OCI-LY1 (cell line): ENCODE results near the gene AMOT.

Source experiments
- H2AFZ ChIP-seq: fragments of 200-600 bp; sonication (generic), shearing (Covaris generic); 2 replicates; pipeline ENCODE4 v1.6.0; 2014; ENCODE audit warnings: antibody characterized with exemption, mild to moderate bottlenecking, low read length
- H3F3A ChIP-seq: fragments of 200-600 bp; sonication (generic), shearing (Covaris generic); 2 replicates; pipeline ENCODE4 v1.6.0; 2014; ENCODE audit warnings: mild to moderate bottlenecking, antibody characterized with exemption, low read length, moderate library complexity; ENCODE audit not compliant: insufficient read depth
- H3K27ac ChIP-seq: fragments of 200-600 bp; sonication (generic); 2 replicates; pipeline ENCODE4 v1.5.1; 2014; ENCODE audit warnings: low read length, mixed run types, mild to moderate bottlenecking, low read depth; ENCODE audit not compliant: poor library complexity, severe bottlenecking
- H3K27me3 ChIP-seq: fragments of 200-600 bp; sonication (generic); 2 replicates; pipeline ENCODE4 v1.6.0; 2014; ENCODE audit warnings: antibody characterized with exemption, mild to moderate bottlenecking, low read length, moderate library complexity; ENCODE audit not compliant: insufficient read depth
- H3K36me3 ChIP-seq: fragments of 200-600 bp; sonication (generic); 2 replicates; pipeline ENCODE4 v1.6.1; 2014; ENCODE audit warnings: mild to moderate bottlenecking, antibody characterized with exemption, low read length, moderate library complexity, mixed read lengths; ENCODE audit not compliant: insufficient read depth
- H3K4me1 ChIP-seq: fragments of 200-600 bp; sonication (generic); 2 replicates; pipeline ENCODE4 v1.5.1; 2014; ENCODE audit warnings: mild to moderate bottlenecking, low read length, moderate library complexity; ENCODE audit not compliant: insufficient read depth, severe bottlenecking
- H3K4me2 ChIP-seq: fragments of 200-600 bp; sonication (generic), shearing (Covaris generic); 2 replicates; pipeline ENCODE4 v1.6.1; 2014; ENCODE audit warnings: low read length
- H3K4me3 ChIP-seq: fragments of 200-600 bp; sonication (generic); 2 replicates; pipeline ENCODE4 v1.5.1; 2014; ENCODE audit warnings: low read length, low read depth, mild to moderate bottlenecking, mixed read lengths; ENCODE audit not compliant: poor library complexity, severe bottlenecking
- H3K79me2 ChIP-seq: fragments of 200-600 bp; shearing (Covaris generic); 2 replicates; pipeline ENCODE4 v1.6.1; 2016; ENCODE audit warnings: mixed run types, low read length, mixed read lengths; ENCODE audit not compliant: insufficient read depth
- H3K9ac ChIP-seq: fragments of 200-600 bp; sonication (generic), shearing (Covaris generic); 2 replicates; pipeline ENCODE4 v1.6.1; 2014; ENCODE audit warnings: mild to moderate bottlenecking, low read length, mixed read lengths
- H3K9me2 ChIP-seq: fragments of 200-600 bp; sonication (generic), shearing (Covaris generic); 2 replicates; pipeline ENCODE4 v1.6.1; 2014; ENCODE audit warnings: low read depth, mild to moderate bottlenecking, low read length, mixed read lengths
- H3K9me3 ChIP-seq: fragments of 200-600 bp; shearing (Covaris generic); 2 replicates; pipeline ENCODE4 v1.6.1; 2014; ENCODE audit warnings: low read length, mixed read lengths
- H4K20me1 ChIP-seq: fragments of 200-600 bp; sonication (generic), shearing (Covaris generic); 2 replicates; pipeline ENCODE4 v1.6.0; 2016; ENCODE audit warnings: mild to moderate bottlenecking, low read length; ENCODE audit not compliant: insufficient read depth
- EZH2 ChIP-seq: fragments of 200-600 bp; sonication (generic), shearing (Covaris generic); IDR thresholded peaks from 2 replicates; pipeline ENCODE4 v1.8.0; 2017; ENCODE audit warnings: borderline replicate concordance, mixed run types, mild to moderate bottlenecking, antibody characterized with exemption, low read length, moderate library complexity, mixed read lengths
- TF ChIP-seq, protein P1 (sequence below): fragments of 200-600 bp; sonication (generic), shearing (Covaris generic); IDR thresholded peaks from 2 replicates; pipeline ENCODE4 v1.5.1; 2017; ENCODE audit warnings: mild to moderate bottlenecking, antibody characterized with exemption, low read length, moderate library complexity, mixed read lengths

AMOT gene

DNA sequence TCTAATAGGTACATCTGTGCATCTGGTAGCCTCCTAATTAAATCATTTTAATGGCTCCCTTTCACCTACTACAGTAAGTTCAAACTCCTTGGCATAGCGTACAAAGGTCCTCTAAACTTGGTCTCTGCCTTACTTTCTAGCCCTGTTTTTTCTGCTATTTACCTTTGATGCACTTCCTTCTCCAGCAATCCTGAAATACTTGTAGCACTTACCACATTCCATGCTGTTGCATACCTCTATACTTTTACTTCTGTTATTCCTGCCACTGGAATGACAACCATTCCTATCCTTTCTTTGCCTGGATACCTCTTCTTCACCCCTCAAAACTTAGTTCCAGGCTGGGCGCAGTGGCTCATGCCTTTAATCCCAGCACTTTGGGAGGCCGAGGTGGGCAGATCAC is 104.3 kb downstream of the AMOT start:
- Histone ChIP-seq H3K36me3 (no peaks in the 10 kb centered on the region), H3K9me3 (no peaks in the 10 kb centered on the region), H3K4me3 (no peak overlapping the region), H3K9me2 (no peaks in the 10 kb centered on the region), H3F3A (no peaks in the 10 kb centered on the region), H3K27me3 (no peaks in the 10 kb centered on the region), H2AFZ (no peak overlapping the region), H3K9ac (no peak overlapping the region), H3K4me2 (no peak overlapping the region), H4K20me1 (no peaks in the 10 kb centered on the region), H3K4me1 (no peaks in the 10 kb centered on the region), H3K79me2 (no peaks in the 10 kb centered on the region), H3K27ac (no peak overlapping the region)
- TF ChIP-seq, protein P1, sequence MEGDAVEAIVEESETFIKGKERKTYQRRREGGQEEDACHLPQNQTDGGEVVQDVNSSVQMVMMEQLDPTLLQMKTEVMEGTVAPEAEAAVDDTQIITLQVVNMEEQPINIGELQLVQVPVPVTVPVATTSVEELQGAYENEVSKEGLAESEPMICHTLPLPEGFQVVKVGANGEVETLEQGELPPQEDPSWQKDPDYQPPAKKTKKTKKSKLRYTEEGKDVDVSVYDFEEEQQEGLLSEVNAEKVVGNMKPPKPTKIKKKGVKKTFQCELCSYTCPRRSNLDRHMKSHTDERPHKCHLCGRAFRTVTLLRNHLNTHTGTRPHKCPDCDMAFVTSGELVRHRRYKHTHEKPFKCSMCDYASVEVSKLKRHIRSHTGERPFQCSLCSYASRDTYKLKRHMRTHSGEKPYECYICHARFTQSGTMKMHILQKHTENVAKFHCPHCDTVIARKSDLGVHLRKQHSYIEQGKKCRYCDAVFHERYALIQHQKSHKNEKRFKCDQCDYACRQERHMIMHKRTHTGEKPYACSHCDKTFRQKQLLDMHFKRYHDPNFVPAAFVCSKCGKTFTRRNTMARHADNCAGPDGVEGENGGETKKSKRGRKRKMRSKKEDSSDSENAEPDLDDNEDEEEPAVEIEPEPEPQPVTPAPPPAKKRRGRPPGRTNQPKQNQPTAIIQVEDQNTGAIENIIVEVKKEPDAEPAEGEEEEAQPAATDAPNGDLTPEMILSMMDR = no peak
- TF ChIP-seq EZH2 = no peak

DNA sequence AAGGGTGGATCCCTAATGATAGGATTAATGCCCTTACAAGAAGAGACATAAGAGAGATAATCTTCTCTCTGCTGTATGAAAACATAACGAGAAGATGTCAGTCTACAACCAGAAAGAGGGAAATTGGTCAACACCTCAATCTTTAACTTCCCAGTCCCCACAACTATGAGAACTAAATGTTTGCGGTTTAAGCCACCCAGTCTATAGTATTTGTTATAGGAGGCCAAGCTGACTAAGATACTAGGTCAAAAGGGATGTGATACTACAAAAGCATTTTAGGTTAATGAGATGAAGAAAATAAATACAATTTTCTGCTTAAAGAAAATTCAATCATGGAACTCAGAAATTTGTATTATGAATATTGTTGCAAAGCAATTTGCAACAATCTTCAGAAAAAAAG is 105.5 kb downstream of the AMOT start:
- Histone ChIP-seq H3K79me2 (no peaks in the 10 kb centered on the region), H3K27ac (no peak overlapping the region), H3K9me3 (no peaks in the 10 kb centered on the region), H3F3A (no peaks in the 10 kb centered on the region), H3K27me3 (no peaks in the 10 kb centered on the region), H3K4me2 (no peak overlapping the region), H3K4me3 (no peak overlapping the region), H3K4me1 (no peaks in the 10 kb centered on the region), H3K36me3 (no peaks in the 10 kb centered on the region), H4K20me1 (no peaks in the 10 kb centered on the region), H2AFZ (no peak overlapping the region), H3K9ac (no peak overlapping the region), H3K9me2 (no peaks in the 10 kb centered on the region)
- TF ChIP-seq EZH2 = no peak
- TF ChIP-seq, protein P1 = no peak

DNA sequence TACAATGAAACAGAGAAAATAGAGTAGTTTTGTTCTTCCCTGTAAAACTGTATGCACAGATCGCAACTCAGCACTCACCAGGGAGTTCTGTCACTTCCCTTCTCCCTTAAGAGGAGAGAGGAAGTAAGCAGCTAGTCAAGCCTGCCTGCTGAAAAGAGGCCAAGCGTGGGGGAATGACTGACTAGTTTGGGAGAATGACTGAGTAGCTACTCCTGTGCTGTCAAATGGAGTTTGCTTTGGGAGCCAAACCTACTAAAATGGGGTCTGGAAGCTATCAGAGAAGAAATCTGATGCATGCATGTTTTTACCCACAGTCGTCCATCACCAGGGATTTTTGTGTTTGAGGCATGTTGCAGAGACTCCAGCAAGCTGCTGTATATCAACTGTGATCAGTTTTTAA is 106.3 kb downstream of the AMOT start:
- no peaks in the 10 kb centered on the region for H3K9me3 ChIP-seq
- H3K4me2 ChIP-seq = no peak overlapping the region
- no peaks in the 10 kb centered on the region for H3K9me2 ChIP-seq
- no peaks in the 10 kb centered on the region for H3F3A ChIP-seq
- H3K27ac ChIP-seq = no peak overlapping the region
- H3K9ac ChIP-seq = no peak overlapping the region
- no peak overlapping the region for H3K4me3 ChIP-seq
- no peaks in the 10 kb centered on the region for H4K20me1 ChIP-seq
- TF ChIP-seq, protein P1 = no peak
- TF ChIP-seq EZH2 = no peak
- H3K27me3 ChIP-seq = no peaks in the 10 kb centered on the region
- H2AFZ ChIP-seq = no peak overlapping the region
- no peaks in the 10 kb centered on the region for H3K79me2 ChIP-seq
- no peaks in the 10 kb centered on the region for H3K36me3 ChIP-seq
- no peaks in the 10 kb centered on the region for H3K4me1 ChIP-seq
